ENCODE data around the gene AOC2. TPM values are rescaled to one million over a fixed set of nuclear protein-coding genes. Genes with fewer than 3 reads are reported as not detected.

The AOC2 gene
- total and polyA plus RNA-seq, 2 of the 8 experiments (the other 6 are each of a cell fraction or from before 2014, with no cell fraction given): 4.2 to 4.7 TPM

DNA sequence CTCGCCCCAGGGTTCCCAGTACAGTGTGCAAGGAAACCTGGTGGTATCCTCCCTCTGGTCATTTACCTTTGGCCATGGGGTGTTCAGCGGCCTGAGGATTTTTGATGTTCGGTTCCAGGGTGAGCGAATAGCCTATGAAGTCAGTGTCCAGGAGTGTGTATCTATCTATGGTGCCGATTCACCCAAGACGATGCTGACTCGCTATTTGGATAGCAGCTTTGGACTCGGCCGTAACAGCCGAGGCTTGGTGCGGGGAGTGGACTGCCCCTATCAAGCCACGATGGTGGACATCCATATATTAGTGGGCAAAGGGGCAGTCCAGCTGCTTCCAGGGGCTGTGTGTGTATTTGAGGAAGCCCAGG lies 1.2 kb downstream of the AOC2 start (continued):
- TF ChIP-seq, protein P1, sequence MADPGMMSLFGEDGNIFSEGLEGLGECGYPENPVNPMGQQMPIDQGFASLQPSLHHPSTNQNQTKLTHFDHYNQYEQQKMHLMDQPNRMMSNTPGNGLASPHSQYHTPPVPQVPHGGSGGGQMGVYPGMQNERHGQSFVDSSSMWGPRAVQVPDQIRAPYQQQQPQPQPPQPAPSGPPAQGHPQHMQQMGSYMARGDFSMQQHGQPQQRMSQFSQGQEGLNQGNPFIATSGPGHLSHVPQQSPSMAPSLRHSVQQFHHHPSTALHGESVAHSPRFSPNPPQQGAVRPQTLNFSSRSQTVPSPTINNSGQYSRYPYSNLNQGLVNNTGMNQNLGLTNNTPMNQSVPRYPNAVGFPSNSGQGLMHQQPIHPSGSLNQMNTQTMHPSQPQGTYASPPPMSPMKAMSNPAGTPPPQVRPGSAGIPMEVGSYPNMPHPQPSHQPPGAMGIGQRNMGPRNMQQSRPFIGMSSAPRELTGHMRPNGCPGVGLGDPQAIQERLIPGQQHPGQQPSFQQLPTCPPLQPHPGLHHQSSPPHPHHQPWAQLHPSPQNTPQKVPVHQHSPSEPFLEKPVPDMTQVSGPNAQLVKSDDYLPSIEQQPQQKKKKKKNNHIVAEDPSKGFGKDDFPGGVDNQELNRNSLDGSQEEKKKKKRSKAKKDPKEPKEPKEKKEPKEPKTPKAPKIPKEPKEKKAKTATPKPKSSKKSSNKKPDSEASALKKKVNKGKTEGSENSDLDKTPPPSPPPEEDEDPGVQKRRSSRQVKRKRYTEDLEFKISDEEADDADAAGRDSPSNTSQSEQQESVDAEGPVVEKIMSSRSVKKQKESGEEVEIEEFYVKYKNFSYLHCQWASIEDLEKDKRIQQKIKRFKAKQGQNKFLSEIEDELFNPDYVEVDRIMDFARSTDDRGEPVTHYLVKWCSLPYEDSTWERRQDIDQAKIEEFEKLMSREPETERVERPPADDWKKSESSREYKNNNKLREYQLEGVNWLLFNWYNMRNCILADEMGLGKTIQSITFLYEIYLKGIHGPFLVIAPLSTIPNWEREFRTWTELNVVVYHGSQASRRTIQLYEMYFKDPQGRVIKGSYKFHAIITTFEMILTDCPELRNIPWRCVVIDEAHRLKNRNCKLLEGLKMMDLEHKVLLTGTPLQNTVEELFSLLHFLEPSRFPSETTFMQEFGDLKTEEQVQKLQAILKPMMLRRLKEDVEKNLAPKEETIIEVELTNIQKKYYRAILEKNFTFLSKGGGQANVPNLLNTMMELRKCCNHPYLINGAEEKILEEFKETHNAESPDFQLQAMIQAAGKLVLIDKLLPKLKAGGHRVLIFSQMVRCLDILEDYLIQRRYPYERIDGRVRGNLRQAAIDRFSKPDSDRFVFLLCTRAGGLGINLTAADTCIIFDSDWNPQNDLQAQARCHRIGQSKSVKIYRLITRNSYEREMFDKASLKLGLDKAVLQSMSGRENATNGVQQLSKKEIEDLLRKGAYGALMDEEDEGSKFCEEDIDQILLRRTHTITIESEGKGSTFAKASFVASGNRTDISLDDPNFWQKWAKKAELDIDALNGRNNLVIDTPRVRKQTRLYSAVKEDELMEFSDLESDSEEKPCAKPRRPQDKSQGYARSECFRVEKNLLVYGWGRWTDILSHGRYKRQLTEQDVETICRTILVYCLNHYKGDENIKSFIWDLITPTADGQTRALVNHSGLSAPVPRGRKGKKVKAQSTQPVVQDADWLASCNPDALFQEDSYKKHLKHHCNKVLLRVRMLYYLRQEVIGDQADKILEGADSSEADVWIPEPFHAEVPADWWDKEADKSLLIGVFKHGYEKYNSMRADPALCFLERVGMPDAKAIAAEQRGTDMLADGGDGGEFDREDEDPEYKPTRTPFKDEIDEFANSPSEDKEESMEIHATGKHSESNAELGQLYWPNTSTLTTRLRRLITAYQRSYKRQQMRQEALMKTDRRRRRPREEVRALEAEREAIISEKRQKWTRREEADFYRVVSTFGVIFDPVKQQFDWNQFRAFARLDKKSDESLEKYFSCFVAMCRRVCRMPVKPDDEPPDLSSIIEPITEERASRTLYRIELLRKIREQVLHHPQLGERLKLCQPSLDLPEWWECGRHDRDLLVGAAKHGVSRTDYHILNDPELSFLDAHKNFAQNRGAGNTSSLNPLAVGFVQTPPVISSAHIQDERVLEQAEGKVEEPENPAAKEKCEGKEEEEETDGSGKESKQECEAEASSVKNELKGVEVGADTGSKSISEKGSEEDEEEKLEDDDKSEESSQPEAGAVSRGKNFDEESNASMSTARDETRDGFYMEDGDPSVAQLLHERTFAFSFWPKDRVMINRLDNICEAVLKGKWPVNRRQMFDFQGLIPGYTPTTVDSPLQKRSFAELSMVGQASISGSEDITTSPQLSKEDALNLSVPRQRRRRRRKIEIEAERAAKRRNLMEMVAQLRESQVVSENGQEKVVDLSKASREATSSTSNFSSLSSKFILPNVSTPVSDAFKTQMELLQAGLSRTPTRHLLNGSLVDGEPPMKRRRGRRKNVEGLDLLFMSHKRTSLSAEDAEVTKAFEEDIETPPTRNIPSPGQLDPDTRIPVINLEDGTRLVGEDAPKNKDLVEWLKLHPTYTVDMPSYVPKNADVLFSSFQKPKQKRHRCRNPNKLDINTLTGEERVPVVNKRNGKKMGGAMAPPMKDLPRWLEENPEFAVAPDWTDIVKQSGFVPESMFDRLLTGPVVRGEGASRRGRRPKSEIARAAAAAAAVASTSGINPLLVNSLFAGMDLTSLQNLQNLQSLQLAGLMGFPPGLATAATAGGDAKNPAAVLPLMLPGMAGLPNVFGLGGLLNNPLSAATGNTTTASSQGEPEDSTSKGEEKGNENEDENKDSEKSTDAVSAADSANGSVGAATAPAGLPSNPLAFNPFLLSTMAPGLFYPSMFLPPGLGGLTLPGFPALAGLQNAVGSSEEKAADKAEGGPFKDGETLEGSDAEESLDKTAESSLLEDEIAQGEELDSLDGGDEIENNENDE (IDR thresholded peaks at IDR 0.05; ENCODE audit: insufficient replicate concordance, low read length): no peak
- no peak for TF ChIP-seq NRF1 (IDR thresholded peaks at IDR 0.05; ENCODE audit: low read depth, low read length)
- TF ChIP-seq SP4 (IDR thresholded peaks at IDR 0.05; ENCODE audit: low read length): no peak
- no peak for TF ChIP-seq MAFK (IDR thresholded peaks at IDR 0.05; ENCODE audit: low read depth, low read length)
- TF ChIP-seq SIN3A (conservative IDR thresholded peaks at IDR 0.05 in 1 of 2, IDR thresholded peaks at IDR 0.05 in 1 of 2; ENCODE audit: low read depth in 1 of 2, low read length in 2 of 2): no peak
- TF ChIP-seq EZH2 (IDR thresholded peaks at IDR 0.05; ENCODE audit: low read depth, low read length, severe bottlenecking): no peak
- TF ChIP-seq CBX8 (IDR thresholded peaks at IDR 0.05; ENCODE audit: borderline replicate concordance, low read depth, low read length): no peak
- TF ChIP-seq BACH1 (IDR thresholded peaks at IDR 0.05; ENCODE audit: low read length): no peak
- no peak for TF ChIP-seq SAP30 (IDR thresholded peaks at IDR 0.05; ENCODE audit: insufficient read depth, insufficient replicate concordance, low read length)
- no peak for TF ChIP-seq SRF (IDR thresholded peaks at IDR 0.05; ENCODE audit: low read depth, low read length)
